Smooth muscle cell (in vitro differentiated cells): Measurements from ENCODE around the gene PROCA1. TPM values are rescaled to one million over a fixed set of nuclear protein-coding genes. Genes with fewer than 3 reads are reported as not detected.

Experiments
- DNase-seq: peaks from one replicate; lab custom pipeline; 2025; ENCODE audit not compliant: unreplicated experiment; lab: John Stamatoyannopoulos, UW
- H2AFZ ChIP-seq: fragments of 200-600 bp; sonication (generic); 2 replicates; pipeline ENCODE4 v1.6.0; 2016; ENCODE audit warnings: antibody characterized with exemption, low read depth, mild to moderate bottlenecking
- H3F3A ChIP-seq: fragments of 200-600 bp; sonication (generic); 2 replicates; pipeline ENCODE4 v1.6.0; 2017; ENCODE audit warnings: antibody characterized with exemption, low read depth
- H3K27ac ChIP-seq: fragments of 200-600 bp; sonication (generic); 2 replicates; pipeline ENCODE4 v1.5.1; 2016; ENCODE audit warnings: low read depth, mild to moderate bottlenecking
- H3K27me3 ChIP-seq: fragments of 200-600 bp; sonication (generic); 2 replicates; pipeline ENCODE4 v1.6.1; 2016; ENCODE audit warnings: low read depth, mild to moderate bottlenecking
- H3K36me3 ChIP-seq: fragments of 200-600 bp; sonication (generic); 2 replicates; pipeline ENCODE4 v1.5.1; 2016; ENCODE audit warnings: low read depth
- H3K4me1 ChIP-seq: fragments of 200-600 bp; sonication (generic); 2 replicates; pipeline ENCODE4 v1.5.1; 2016; ENCODE audit warnings: low read depth
- H3K4me2 ChIP-seq: fragments of 200-600 bp; sonication (generic); 2 replicates; pipeline ENCODE4 v1.6.0; 2016; ENCODE audit warnings: mild to moderate bottlenecking
- H3K4me3 ChIP-seq: fragments of 200-600 bp; sonication (generic); 2 replicates; pipeline ENCODE4 v1.5.1; 2016; ENCODE audit warnings: mild to moderate bottlenecking
- H3K79me2 ChIP-seq: fragments of 200-600 bp; sonication (generic); 2 replicates; pipeline ENCODE4 v1.6.0; 2016; ENCODE audit warnings: low read depth, mild to moderate bottlenecking
- H3K9ac ChIP-seq: fragments of 200-600 bp; sonication (generic); 2 replicates; pipeline ENCODE4 v1.6.0; 2016; ENCODE audit warnings: low read depth
- H3K9me3 ChIP-seq: fragments of 200-600 bp; sonication (generic); replicated peaks from 2 replicates; pipeline ENCODE4 v1.5.1; 2016; ENCODE audit warnings: low read depth
- H4K20me1 ChIP-seq: fragments of 200-600 bp; sonication (generic); 2 replicates; pipeline ENCODE4 v1.6.0; 2016; ENCODE audit warnings: low read depth
- CTCF ChIP-seq: fragments of 200-600 bp; sonication (generic); IDR thresholded peaks from 2 replicates; pipeline ENCODE4 v1.5.1; 2017; ENCODE audit warnings: borderline replicate concordance, mild to moderate bottlenecking, antibody characterized with exemption; ENCODE audit not compliant: insufficient read depth, poor library complexity, severe bottlenecking
- WGBS: methylation state at CpG from one replicate; pipeline ENCODE4 v1.1.7; 2016; ENCODE audit warnings: low lambda C conversion rate; 5-methylcytosine and 5-hydroxymethylcytosine counted together
- polyA plus RNA-seq: library from polyadenylated mRNA; unstranded; fragments of >200 nt; fragmentation: Nextera tagmentation; extraction: Ambion mirVana; gene quantifications from 2 replicates; pipeline ENCODE4 v1.2.1, GENCODE V29; 2016
- total RNA-seq: library from RNA; depleted of rRNA; stranded (reverse); fragments of >200 nt; gene quantifications from 2 replicates; pipeline ENCODE4 v1.2.3, GENCODE V29; 2014

Gene PROCA1
- total and polyA plus RNA-seq, 2 experiments from 2014 or later, result 3.0 TPM

GRCh38 chr17:28751600-28752366, 40.1 kb upstream of the PROCA1 start:
- WGBS, result 96% methylated on average over 10 of the region's 10 CpGs
- H3K9ac ChIP-seq, result no peak overlapping the region

GRCh38 chr17:28750178-28751047, 38.7 kb upstream of the PROCA1 start:
- 53% methylated on average over 20 of the region's 20 CpGs for WGBS
- Histone ChIP-seq H3K79me2 (peaks cover 23% of the 10 kb centered on the region), H3F3A (peaks cover 35% of the 10 kb centered on the region), H3K4me1 (peaks cover 12% of the 10 kb centered on the region), H3K9ac (no peak overlapping the region), H3K4me2 (no peak overlapping the region), H4K20me1 (peaks cover 82% of the 10 kb centered on the region), H3K27me3 (no peaks in the 10 kb centered on the region), H3K9me3 (no peaks in the 10 kb centered on the region), H3K4me3 (no peak overlapping the region), H3K27ac (peak overlapping the region; percentile 26), H3K36me3 (no peaks in the 10 kb centered on the region), H2AFZ (no peak overlapping the region)
- peak; percentile 56 for DNase-seq
- peak; percentile 92 for TF ChIP-seq CTCF

More at GRCh38 chr17:28751600-28752366, 40.1 kb upstream of the PROCA1 start:
- Histone ChIP-seq H3K4me1 (no peaks in the 10 kb centered on the region), H2AFZ (no peak overlapping the region), H3K27me3 (no peaks in the 10 kb centered on the region), H3F3A (peaks cover 28% of the 10 kb centered on the region), H3K27ac (no peak overlapping the region), H4K20me1 (peaks cover 78% of the 10 kb centered on the region), H3K9me3 (no peaks in the 10 kb centered on the region), H3K4me3 (no peak overlapping the region), H3K36me3 (no peaks in the 10 kb centered on the region), H3K4me2 (no peak overlapping the region), H3K79me2 (peaks cover 9% of the 10 kb centered on the region)
- DNase-seq, result no peak
- TF ChIP-seq CTCF, result no peak

DNA sequence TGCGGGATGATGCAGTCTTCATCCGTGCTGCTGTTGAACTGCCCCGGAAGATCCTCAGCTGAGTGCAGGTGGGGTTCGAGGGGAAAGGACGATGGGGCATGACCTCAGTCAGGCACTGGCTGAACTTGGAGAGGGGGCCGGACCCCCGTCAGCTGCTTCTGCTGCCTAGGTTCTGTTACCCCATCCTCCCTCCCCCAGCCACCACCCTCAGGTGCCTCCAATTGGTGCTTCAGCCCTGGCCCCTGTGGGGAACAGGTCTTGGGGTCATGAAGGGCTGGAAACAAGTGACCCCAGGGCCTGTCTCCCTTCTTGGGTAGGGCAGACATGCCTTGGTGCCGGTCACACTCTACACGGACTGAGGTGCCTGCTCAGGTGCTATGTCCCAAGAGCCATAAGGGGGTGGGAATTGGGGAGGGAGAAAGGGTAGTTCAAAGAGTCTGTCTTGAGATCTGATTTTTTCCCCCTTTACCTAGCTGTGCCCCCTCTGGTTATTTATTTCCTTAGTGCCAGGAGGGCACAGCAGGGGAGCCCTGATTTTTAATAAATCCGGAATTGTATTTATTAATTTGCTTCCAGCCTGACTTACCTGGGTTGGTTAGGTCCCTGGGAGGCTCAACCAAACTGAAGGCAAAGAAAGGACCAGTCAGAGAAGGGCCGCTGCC, 38.0 kb upstream of the PROCA1 start:
- peaks cover 83% of the 10 kb centered on the region for H4K20me1 ChIP-seq
- H3K9me3 ChIP-seq, result no peaks in the 10 kb centered on the region
- no peak for DNase-seq
- H3K4me2 ChIP-seq, result no peak overlapping the region
- peaks cover 12% of the 10 kb centered on the region for H3K4me1 ChIP-seq
- peaks cover 30% of the 10 kb centered on the region for H3K79me2 ChIP-seq
- H3F3A ChIP-seq, result peaks cover 43% of the 10 kb centered on the region
- H3K27ac ChIP-seq, result peak overlapping the region; percentile 39
- no peak overlapping the region for H2AFZ ChIP-seq
- H3K4me3 ChIP-seq, result no peak overlapping the region
- TF ChIP-seq CTCF, result no peak
- H3K36me3 ChIP-seq, result no peaks in the 10 kb centered on the region
- WGBS, result 68% methylated on average over 11 of the region's 11 CpGs
- no peaks in the 10 kb centered on the region for H3K27me3 ChIP-seq
- H3K9ac ChIP-seq, result no peak overlapping the region
